GM21723 (cell line): ENCODE data around the gene HNRNPR.
"Not testable (repeated sequence)": the region's sequence is repeated elsewhere in the genome, so short reads cannot be mapped to it uniquely, and the experiment has no call there.

Experiments used
- ATAC-seq: cut with Tn5 transposase; IDR thresholded peaks from one replicate; pipeline ENCODE4 v1.9.1; 2021; ENCODE audit warnings: mild to moderate bottlenecking, moderate library complexity; ENCODE audit not compliant: unreplicated experiment

The HNRNPR gene

GRCh38 chr1:23344111-23344986 is at the start of gene HNRNPR:
Gene HNRNPR, minus strand, starts transcription at chr1:23344284. Its CDS starts 3,276 bp downstream, at chr1:23341008.
- peak; percentile 91 for ATAC-seq

GRCh38 chr1:23393706-23394105 is 49.6 kb upstream of the HNRNPR start:
- no peak for ATAC-seq

GRCh38 chr1:23392125-23392855 is 48.2 kb upstream of the HNRNPR start:
- ATAC-seq, result no peak

GRCh38 chr1:23389837-23390321 is 45.8 kb upstream of the HNRNPR start:
- no peak for ATAC-seq

- no peak for ATAC-seq
Measured at GRCh38 chr1:23387494-23387893, 43.4 kb upstream of the HNRNPR start.

DNA sequence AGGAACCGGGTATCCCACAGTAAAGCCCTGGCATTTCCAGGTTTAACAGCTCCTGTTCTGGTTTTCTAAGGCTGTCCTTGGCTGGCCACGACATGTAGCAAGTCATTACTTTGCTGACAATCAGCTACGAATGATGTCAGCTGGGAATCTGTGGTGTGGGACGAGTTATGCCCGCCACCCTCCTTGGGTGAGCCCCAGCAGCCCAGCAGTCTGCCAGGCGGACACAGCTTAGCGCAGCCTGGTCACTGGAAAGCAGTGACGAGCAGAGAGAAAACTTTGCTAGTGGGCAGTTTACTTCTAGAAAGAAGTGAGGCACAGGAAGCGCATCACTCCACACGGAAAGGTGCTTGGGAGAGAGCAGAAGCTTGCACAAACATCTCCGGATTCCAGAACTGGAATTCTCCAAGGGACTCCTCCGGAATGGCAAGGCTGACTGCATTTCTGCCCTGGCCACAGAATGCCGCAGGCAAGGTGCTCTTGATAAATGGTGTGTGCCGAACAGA is 41.1 kb upstream of the HNRNPR start:
- ATAC-seq, result no peak

DNA sequence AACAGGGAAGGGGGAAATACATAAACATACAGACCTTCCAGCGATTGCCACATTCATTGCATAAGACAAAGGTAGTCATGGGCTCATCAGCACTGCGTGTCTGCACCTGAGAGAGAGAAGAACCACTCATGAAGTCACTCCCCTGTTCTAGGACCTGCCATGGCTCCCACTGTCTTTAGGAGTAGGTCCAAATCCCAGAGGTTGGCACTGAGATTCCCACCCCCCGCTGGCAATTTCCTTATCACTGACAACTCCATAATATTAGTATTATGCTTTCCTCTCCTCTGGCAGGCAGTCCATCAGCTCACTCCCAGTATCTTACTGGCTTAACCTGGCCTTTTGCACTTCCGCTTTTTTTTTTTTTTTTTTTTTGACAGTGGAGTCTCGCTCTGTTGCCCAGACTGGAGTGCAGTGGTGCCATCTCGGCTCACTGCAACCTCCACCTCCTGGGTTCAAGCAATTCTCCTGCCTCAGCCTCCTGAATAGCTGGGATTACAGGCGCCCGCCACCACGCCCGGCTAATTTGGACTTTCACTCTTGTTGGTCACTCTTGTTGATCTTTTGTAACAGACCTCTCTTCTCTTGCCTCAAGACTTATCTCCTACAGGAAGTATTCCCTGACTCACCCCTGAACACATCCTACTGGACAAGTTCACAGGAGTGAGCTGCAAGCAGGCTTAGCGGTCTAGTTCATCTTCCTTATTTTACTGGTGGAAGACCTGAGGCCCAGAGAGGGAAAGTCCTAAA is 40.4 kb upstream of the HNRNPR start:
- ATAC-seq, result no peak

DNA sequence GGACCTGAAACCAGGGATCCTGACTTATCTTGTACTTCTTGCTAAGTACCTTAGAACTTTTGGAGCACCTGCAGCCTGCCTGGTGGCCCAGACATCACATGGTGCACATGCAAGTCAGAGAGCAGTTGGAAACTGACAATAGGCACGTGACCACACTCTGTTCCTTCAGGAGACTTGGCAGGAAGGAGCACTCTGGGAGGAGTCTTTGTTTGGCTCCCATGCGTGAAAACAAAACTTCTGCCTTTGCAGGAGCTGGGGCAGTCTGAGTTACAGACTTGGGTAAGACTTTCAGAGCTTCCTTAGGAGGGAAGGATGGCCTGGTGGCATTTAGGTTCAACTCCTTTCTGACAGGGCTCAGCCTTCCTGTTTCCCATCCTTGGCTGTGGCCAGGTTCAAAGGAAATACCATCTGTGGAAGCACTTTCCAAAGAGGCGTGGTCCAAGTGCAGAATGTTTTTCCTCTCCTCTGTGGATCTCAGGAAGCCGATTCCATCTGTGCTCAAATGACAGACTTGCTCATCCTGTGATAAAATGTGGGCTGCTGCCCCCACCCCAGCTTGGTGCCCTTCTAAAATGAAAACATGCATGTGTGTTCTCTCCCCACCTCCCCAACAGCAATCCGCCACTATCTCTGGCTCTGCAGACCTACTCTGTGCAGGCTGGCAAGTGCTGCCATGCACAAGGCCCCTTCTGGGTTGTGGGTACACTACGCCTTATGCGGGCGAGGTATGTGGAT is 39.7 kb upstream of the HNRNPR start:
- no peak for ATAC-seq

GRCh38 chr1:23381233-23381885 is 37.3 kb upstream of the HNRNPR start:
- no peak for ATAC-seq

- no peak for ATAC-seq
Measured at GRCh38 chr1:23380719-23381118, 36.6 kb upstream of the HNRNPR start.

GRCh38 chr1:23380236-23380635 is 36.2 kb upstream of the HNRNPR start:
- not testable (repeated sequence) for ATAC-seq

DNA sequence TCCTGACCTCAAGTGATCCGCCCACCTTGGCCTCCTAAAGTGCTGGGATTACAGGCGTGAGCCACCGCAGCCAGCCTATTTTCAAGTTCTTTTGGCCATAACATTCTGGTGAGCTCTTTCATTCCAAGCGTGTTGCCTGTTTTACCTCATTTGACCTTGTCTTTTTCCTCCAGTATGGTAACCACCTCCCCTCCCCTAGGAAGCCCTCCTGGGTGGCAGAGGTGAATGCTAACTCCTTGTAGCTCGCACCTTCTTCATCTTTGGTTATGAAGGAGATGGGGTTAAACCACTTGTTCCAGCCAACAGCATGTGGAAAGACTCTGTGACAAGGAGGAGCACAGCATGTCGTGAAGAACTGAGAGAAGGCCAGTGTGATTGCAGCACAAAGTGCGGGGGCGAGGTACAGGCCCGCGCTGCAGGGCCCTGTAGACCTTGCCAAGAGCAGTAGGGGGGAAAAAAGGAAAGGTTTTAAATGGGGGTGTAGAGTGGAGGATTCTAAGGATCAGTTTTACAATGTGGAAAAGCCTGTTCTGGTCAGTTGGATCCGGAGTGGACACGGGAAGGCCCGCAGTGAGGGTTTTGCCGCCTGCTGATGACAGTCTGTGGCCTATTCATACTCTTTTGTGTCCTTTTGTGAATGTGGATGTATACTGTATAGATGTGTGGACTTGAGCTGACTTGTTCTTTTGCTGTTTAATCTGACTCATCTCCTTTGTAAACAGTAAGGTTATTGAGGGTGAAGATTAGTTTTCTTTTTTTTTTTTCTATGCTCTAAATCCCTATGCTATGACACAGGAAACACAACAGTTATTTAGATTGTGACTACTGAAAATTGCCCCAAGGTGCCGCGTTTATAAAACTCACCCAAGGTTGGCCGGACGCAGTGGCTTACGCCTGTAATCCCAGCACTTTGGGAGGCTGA is 33.1 kb upstream of the HNRNPR start:
- ATAC-seq, result no peak

DNA sequence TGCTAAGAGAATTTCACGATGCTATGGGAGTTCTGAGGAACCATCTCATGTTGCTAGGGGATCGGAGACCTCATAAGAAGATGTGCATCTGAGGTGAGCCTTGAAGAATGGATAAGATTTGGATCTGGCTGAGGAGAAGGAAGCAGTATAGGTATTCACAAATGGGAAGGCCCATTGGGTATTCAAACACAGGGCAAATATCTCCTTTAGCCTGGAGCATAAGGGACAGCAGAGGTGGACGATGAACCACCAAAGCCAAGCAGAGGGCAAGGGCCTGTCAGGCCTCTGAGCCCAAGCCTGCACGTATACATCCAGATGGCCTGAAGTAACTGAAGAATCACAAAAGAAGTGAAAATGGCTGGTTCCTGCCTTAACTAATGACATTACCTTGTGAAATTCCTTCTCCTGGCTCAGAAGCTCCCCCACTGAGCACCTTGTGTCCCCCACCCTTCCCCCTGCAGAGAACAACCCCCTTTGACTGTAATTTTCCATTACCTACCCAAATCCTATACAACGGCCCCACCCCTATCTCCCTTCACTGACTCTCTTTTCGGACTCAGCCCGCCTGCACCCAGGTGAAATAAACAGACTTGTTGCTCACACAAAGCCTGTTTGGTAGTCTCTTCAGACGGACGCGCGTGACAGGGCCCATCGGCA is 30.1 kb upstream of the HNRNPR start:
- ATAC-seq, result not testable (repeated sequence)

GRCh38 chr1:23371987-23372880 is 28.1 kb upstream of the HNRNPR start:
- no peak for ATAC-seq

DNA sequence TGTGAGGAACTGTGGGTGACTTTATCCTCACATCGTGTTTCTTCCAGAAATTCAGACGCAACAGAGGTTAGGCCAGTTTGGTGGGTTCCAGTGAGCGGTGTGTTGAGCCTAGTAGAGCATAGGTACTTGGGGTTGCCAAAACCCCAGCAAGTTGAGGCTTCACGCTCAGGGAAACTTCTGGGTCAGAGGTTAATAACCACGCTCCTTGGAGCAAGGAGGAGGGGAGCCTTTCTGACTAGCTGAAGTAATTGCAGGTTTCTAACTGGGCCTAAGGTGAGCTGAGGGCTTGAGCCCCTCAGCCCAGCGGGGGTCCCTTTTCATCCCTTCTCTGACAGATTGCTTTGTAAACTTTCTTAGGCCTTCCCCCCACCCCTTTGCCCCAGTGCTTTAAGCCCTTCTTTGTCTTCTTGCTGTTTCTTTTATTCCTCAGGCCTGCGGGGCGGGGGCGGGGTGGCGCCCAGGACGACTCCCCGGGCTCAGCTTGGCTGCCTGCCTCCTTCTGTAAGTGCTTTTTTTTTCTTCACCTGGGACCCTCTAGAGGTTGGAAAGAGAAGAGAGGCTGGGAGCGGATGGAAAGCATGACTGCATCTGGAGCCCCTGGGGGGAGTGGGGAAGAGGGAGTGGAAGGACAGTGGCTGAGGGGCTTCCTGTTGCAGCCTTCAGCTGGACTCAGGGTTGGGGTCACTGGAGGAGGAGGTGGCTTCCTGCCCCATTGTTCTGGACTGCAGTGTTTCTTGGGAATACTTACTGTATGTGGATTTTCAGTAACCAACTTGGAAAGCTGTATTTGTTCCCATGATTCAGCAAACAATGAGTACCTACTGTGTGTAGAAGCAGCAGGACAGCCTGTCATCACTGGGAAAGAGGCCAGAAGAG is 26.9 kb upstream of the HNRNPR start:
- no peak for ATAC-seq

DNA sequence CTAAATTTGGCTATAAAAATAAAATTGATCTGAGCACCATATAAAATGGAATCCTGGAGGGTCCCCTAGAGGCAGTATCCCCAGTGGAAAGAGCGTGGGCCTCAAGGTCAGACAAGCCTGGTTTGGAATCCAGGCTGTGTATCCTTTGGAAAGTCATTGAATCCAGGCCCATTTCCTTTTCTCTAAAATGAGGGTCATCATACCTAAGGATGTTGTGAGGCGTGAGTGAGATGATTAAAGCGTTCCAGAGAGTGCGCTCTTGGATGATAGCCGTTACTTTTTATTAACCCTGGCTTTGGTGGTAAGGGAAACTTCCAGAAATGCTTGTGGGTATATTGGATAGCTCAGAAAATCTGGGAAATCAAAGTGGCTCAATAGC is 26.2 kb upstream of the HNRNPR start:
- no peak for ATAC-seq
